ENCODE measurements around the gene MIS12.

DNA sequence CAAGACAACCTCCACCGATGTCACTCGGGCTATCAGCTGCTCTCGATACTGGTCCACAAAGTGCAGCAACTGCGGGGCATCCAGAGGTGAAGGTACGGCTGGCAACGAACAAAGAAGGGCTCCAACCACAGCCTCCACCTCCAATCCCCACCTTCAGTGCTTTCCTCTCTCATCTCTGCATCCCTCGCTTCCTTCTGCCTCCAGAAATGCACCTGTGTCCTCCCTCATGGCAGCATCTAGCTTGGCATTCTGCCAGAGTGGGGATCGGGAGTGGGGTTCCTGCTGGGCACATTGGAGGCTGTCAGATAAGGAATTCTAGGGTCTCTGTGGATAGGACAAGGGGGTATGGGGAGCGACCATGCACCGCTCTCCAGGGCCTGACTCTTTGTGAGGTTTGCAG is 28.6 kb downstream of the MIS12 start:
- TF ChIP-seq, protein P1, sequence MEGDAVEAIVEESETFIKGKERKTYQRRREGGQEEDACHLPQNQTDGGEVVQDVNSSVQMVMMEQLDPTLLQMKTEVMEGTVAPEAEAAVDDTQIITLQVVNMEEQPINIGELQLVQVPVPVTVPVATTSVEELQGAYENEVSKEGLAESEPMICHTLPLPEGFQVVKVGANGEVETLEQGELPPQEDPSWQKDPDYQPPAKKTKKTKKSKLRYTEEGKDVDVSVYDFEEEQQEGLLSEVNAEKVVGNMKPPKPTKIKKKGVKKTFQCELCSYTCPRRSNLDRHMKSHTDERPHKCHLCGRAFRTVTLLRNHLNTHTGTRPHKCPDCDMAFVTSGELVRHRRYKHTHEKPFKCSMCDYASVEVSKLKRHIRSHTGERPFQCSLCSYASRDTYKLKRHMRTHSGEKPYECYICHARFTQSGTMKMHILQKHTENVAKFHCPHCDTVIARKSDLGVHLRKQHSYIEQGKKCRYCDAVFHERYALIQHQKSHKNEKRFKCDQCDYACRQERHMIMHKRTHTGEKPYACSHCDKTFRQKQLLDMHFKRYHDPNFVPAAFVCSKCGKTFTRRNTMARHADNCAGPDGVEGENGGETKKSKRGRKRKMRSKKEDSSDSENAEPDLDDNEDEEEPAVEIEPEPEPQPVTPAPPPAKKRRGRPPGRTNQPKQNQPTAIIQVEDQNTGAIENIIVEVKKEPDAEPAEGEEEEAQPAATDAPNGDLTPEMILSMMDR (IDR thresholded peaks at IDR 0.05; ENCODE audit: borderline replicate concordance, extremely low read depth, low read length, poor library complexity, severe bottlenecking), result no peak
- no peak for TF ChIP-seq EZH2 (IDR thresholded peaks at IDR 0.05; ENCODE audit: borderline replicate concordance, low read depth, low read length, severe bottlenecking)

Data from DND-41 (cell line).